HepG2 (cell line): Measurements from ENCODE around the gene CYTH1. TPM values are rescaled to one million over a fixed set of nuclear protein-coding genes. Genes with fewer than 3 reads are reported as not detected.
A peak's percentile ranks its signal among the peaks of the same experiment; 100 is the strongest.

ENCODE experiments used
- ATF3 ChIP-seq: sonication (generic); formaldehyde crosslinking; IDR thresholded peaks from 2 replicates; pipeline ENCODE4 v1.4.0; 2020; ENCODE audit warnings: missing genetic modification reagents
- BORCS8-MEF2B ChIP-seq: sonication (generic); formaldehyde crosslinking; IDR thresholded peaks from 2 replicates; pipeline ENCODE4 v1.8.0; 2022; ENCODE audit warnings: mild to moderate bottlenecking, missing genetic modification reagents
- DPF2 ChIP-seq: sonication (generic); formaldehyde crosslinking; IDR thresholded peaks from 2 replicates; pipeline ENCODE4 v1.4.0; 2020; ENCODE audit warnings: mild to moderate bottlenecking, low read depth, missing genetic modification reagents, borderline replicate concordance
- DRAP1 ChIP-seq: IDR thresholded peaks from 2 replicates; pipeline ENCODE4 v1.6.1; 2016; ENCODE audit warnings: missing genetic modification reagents, missing compliant biosample characterization
- EP300 ChIP-seq, 3 experiments: sonication (generic) in 1 of 3; formaldehyde crosslinking in 1 of 3; IDR thresholded peaks; 2 replicates each; pipeline versions ENCODE4 v1.5.1 to v1.6.1; 2011 to 2020; ENCODE audit warnings: low read depth in 2 of 3, low read length in 2 of 3, borderline replicate concordance in 1 of 3, improper control_type of control experiment in 1 of 3, mild to moderate bottlenecking in 1 of 3, missing genetic modification reagents in 1 of 3, moderate library complexity in 1 of 3
- ETV5 ChIP-seq: IDR thresholded peaks from 2 replicates; pipeline ENCODE4 v1.6.1; 2018; ENCODE audit warnings: missing biosample characterization, missing genetic modification reagents, inconsistent platforms, borderline replicate concordance
- FOXA1 ChIP-seq, 2 experiments: fragments of 450-650 bp in 1 of 2; sonication (generic) in 1 of 2; formaldehyde crosslinking in 1 of 2; IDR thresholded peaks; 2 replicates each; pipeline versions ENCODE4 v1.4.0 to v1.6.1; 2016 to 2020; ENCODE audit warnings: missing genetic modification reagents in 1 of 2
- HDAC2 ChIP-seq: sonication (generic); formaldehyde crosslinking; IDR thresholded peaks from 2 replicates; pipeline ENCODE4 v1.4.0; 2020; ENCODE audit warnings: missing genetic modification reagents
- HNRNPK ChIP-seq: fragments of 200-400 bp; formaldehyde crosslinking; IDR thresholded peaks from 2 replicates; pipeline ENCODE4 v1.6.1; 2018; ENCODE audit warnings: low read length, low read depth, moderate library complexity, mild to moderate bottlenecking; ENCODE audit not compliant: poor library complexity, severe bottlenecking
- MIER3 ChIP-seq: IDR thresholded peaks from 2 replicates; pipeline ENCODE4 v1.6.1; 2016; ENCODE audit warnings: missing compliant biosample characterization, borderline replicate concordance
- PHF21A ChIP-seq: sonication (generic); formaldehyde crosslinking; IDR thresholded peaks from 2 replicates; pipeline ENCODE4 v1.5.0; 2020; ENCODE audit warnings: mild to moderate bottlenecking, missing genetic modification reagents
- RXRA ChIP-seq: sonication (generic); formaldehyde crosslinking; IDR thresholded peaks from 2 replicates; pipeline ENCODE4 v1.5.1; 2020; ENCODE audit warnings: missing genetic modification reagents
- RXRB ChIP-seq: IDR thresholded peaks from 2 replicates; pipeline ENCODE4 v1.6.1; 2016; ENCODE audit warnings: borderline replicate concordance, missing genetic modification reagents, missing compliant biosample characterization
- SP2 ChIP-seq: sonication (generic); formaldehyde crosslinking; IDR thresholded peaks from 2 replicates; pipeline ENCODE4 v1.5.1; 2020; ENCODE audit warnings: mild to moderate bottlenecking, missing genetic modification reagents
- SUZ12 ChIP-seq: fragments of 150-350 bp; IDR thresholded peaks from 2 replicates; pipeline ENCODE4 v1.6.1; 2014; ENCODE audit warnings: low read depth, low read length
- TFE3 ChIP-seq: IDR thresholded peaks from 2 replicates; pipeline ENCODE4 v1.6.1; 2016
- THAP11 ChIP-seq: IDR thresholded peaks from 2 replicates; pipeline ENCODE4 v1.6.1; 2016; ENCODE audit warnings: missing biosample characterization, missing genetic modification reagents
- YEATS2 ChIP-seq: sonication (generic); formaldehyde crosslinking; IDR thresholded peaks from 2 replicates; pipeline ENCODE4 v1.4.0; 2020; ENCODE audit warnings: missing genetic modification reagents, borderline replicate concordance
- ZNF143 ChIP-seq: sonication (generic); formaldehyde crosslinking; IDR thresholded peaks from 2 replicates; pipeline ENCODE4 v1.4.0; 2020; ENCODE audit warnings: missing genetic modification reagents
- ZNF335 ChIP-seq: sonication (generic); formaldehyde crosslinking; IDR thresholded peaks from 2 replicates; pipeline ENCODE4 v1.4.0; 2020; ENCODE audit warnings: missing genetic modification reagents
- ZNF577 ChIP-seq: sonication (generic); formaldehyde crosslinking; IDR thresholded peaks from 2 replicates; pipeline ENCODE4 v1.4.0; 2020; ENCODE audit warnings: mild to moderate bottlenecking, low read depth, missing genetic modification reagents, borderline replicate concordance
- ZNF598 ChIP-seq: sonication (generic); formaldehyde crosslinking; IDR thresholded peaks from 2 replicates; pipeline ENCODE4 v1.5.1; 2020; ENCODE audit warnings: mild to moderate bottlenecking, missing genetic modification reagents, borderline replicate concordance
- ZNF605 ChIP-seq: sonication (generic); formaldehyde crosslinking; IDR thresholded peaks from 2 replicates; pipeline ENCODE4 v1.8.0; 2022; ENCODE audit warnings: mild to moderate bottlenecking, missing genetic modification reagents
- polyA plus RNA-seq, 8 experiments: library from polyadenylated mRNA; depleted of rRNA in 3 of 8; stranded (reverse) in 7 of 8; unstranded in 1 of 8; fragments of >200 nt; fragmentation: Illumina TruSeq in 4 of 8; extraction: Trizol in 4 of 8; gene quantifications; 2 replicates each; pipeline versions ENCODE4 v1.2.1 to v1.2.3, GENCODE V29; 2011 to 2016; ENCODE audit warnings: low read depth in 4 of 8, missing spikeins in 1 of 8, mixed read lengths in 1 of 8; ENCODE audit not compliant: insufficient read depth in 1 of 8
- total RNA-seq, 5 experiments: library from RNA; depleted of rRNA; stranded (reverse); fragments of >200 nt; fragmentation: Illumina TruSeq; extraction: Trizol; gene quantifications; 2 replicates each; pipeline ENCODE4 v1.2.3, GENCODE V29; 2016; ENCODE audit warnings: low read depth in 1 of 5
- TF ChIP-seq, protein P1 (sequence below): IDR thresholded peaks from 2 replicates; pipeline ENCODE4 v1.6.1; 2016; ENCODE audit warnings: low read depth
- TF ChIP-seq, protein P2 (sequence below): sonication (generic); formaldehyde crosslinking; IDR thresholded peaks from 2 replicates; pipeline ENCODE4 v1.8.0; 2022; ENCODE audit warnings: missing genetic modification reagents, mild to moderate bottlenecking, borderline replicate concordance

CYTH1 gene
- total and polyA plus RNA-seq, 2 of the 13 experiments (the other 11 are each of a cell fraction or from before 2014, with no cell fraction given), result 20.1 to 48.9 TPM

DNA sequence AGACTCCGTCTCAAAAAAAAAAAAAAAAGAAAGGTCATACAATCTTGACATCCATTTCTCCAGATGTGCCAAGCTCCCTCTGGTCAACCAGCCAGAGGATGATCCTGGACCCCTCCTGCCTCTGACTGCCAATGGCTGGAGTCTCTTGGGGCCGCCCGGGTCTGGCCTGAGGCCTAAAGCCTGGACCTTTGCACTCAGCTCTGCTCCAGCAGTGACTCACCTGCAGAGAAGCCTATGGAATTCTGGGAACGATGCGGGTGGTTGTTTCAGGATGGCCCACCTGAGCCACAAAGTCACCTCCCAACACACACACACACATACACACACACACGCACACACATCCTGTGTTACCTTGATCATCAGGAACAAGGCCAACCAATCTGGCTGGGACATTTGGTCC is 140.8 kb downstream of the CYTH1 start (continued):
- TF ChIP-seq FOXA1 (IDR thresholded peaks at IDR 0.05), result no peak
- 0 out of 2 replicates have a peak, but pooled peaks have one; percentile 9 for TF ChIP-seq FOXA1 (CRISPR knock-in tag; IDR thresholded peaks at IDR 0.05)
- peak; percentile 28; the same call in 1 of the 2 replicates for TF ChIP-seq ZNF605 (CRISPR knock-in tag)
- peak; percentile 79 for TF ChIP-seq ATF3 (CRISPR knock-in tag)
- no peak for TF ChIP-seq BORCS8-MEF2B
- TF ChIP-seq, protein P1, sequence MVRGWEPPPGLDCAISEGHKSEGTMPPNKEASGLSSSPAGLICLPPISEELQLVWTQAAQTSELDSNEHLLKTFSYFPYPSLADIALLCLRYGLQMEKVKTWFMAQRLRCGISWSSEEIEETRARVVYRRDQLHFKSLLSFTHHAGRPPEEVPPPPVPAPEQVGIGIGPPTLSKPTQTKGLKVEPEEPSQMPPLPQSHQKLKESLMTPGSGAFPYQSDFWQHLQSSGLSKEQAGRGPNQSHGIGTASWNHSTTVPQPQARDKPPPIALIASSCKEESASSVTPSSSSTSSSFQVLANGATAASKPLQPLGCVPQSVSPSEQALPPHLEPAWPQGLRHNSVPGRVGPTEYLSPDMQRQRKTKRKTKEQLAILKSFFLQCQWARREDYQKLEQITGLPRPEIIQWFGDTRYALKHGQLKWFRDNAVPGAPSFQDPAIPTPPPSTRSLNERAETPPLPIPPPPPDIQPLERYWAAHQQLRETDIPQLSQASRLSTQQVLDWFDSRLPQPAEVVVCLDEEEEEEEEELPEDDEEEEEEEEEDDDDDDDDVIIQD (CRISPR knock-in tag), result peak; percentile 81; the same call in 1 of the 2 replicates
- TF ChIP-seq EP300 (IDR thresholded peaks at IDR 0.05; ENCODE audit: low read depth in 2 of 2, low read length in 2 of 2), result peak in 1 of 2 experiments; percentile 46; a peak in 1 of 4 replicates
- no peak for TF ChIP-seq EP300 (CRISPR knock-in tag; IDR thresholded peaks at IDR 0.05; ENCODE audit: borderline replicate concordance)
- TF ChIP-seq RXRB (CRISPR knock-in tag), result 0 out of 2 replicates have a peak, but pooled peaks have one; percentile 57
- TF ChIP-seq ZNF143 (CRISPR knock-in tag), result peak; percentile 84
- TF ChIP-seq RXRA (CRISPR knock-in tag), result peak; percentile 14; the same call in 1 of the 2 replicates
- TF ChIP-seq HNRNPK, result no peak
- peak; percentile 12; the same call in 1 of the 2 replicates for TF ChIP-seq DRAP1 (CRISPR knock-in tag)
- peak; percentile 25; the same call in 1 of the 2 replicates for TF ChIP-seq ZNF335 (CRISPR knock-in tag)
- TF ChIP-seq ZNF598, result peak; percentile 31; the same call in 1 of the 2 replicates
- TF ChIP-seq SUZ12, result no peak
- TF ChIP-seq ETV5 (CRISPR knock-in tag), result no peak; the same call in 1 of the 2 replicates
- TF ChIP-seq TFE3 (CRISPR knock-in tag), result 0 out of 2 replicates have a peak, but pooled peaks have one; percentile 38
- peak; percentile 56; the same call in 1 of the 2 replicates for TF ChIP-seq YEATS2 (CRISPR knock-in tag)
- 0 out of 2 replicates have a peak, but pooled peaks have one; percentile 28 for TF ChIP-seq SP2 (CRISPR knock-in tag)
- no peak for TF ChIP-seq ZNF577
- 0 out of 2 replicates have a peak, but pooled peaks have one; percentile 13 for TF ChIP-seq THAP11
- 0 out of 2 replicates have a peak, but pooled peaks have one; percentile 25 for TF ChIP-seq MIER3 (CRISPR knock-in tag)
- TF ChIP-seq HDAC2, result peak; percentile 38; the same call in 1 of the 2 replicates
- TF ChIP-seq, protein P2, sequence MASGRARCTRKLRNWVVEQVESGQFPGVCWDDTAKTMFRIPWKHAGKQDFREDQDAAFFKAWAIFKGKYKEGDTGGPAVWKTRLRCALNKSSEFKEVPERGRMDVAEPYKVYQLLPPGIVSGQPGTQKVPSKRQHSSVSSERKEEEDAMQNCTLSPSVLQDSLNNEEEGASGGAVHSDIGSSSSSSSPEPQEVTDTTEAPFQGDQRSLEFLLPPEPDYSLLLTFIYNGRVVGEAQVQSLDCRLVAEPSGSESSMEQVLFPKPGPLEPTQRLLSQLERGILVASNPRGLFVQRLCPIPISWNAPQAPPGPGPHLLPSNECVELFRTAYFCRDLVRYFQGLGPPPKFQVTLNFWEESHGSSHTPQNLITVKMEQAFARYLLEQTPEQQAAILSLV (CRISPR knock-in tag), result peak; percentile 41; the same call in 1 of the 2 replicates
- peak; percentile 51; the same call in 1 of the 2 replicates for TF ChIP-seq PHF21A (CRISPR knock-in tag)
- TF ChIP-seq DPF2 (CRISPR knock-in tag), result no peak
